ENCODE data around the gene SDK1.

The SDK1 gene

GRCh38 chr7:3805151-3805550, 504.1 kb downstream of the SDK1 start:
- TF ChIP-seq CTCF (IDR thresholded peaks at IDR 0.05) = no peak
- no peak for DNase-seq (ENCODE audit: low spot score)

GRCh38 chr7:3806516-3806915, 505.5 kb downstream of the SDK1 start:
- Histone ChIP-seq H3K4me3 (no peak overlapping the region), H3K27ac (no peak overlapping the region)
- DNase-seq (ENCODE audit: low spot score) = no peak
- TF ChIP-seq CTCF (IDR thresholded peaks at IDR 0.05) = no peak

More at GRCh38 chr7:3805151-3805550, 504.1 kb downstream of the SDK1 start:
- no peak overlapping the region for H3K4me3 ChIP-seq
- no peak overlapping the region for H3K27ac ChIP-seq

GRCh38 chr7:3807824-3808223, 506.8 kb downstream of the SDK1 start:
- no peak for DNase-seq (ENCODE audit: low spot score)
- no peak for TF ChIP-seq CTCF (IDR thresholded peaks at IDR 0.05)
- Histone ChIP-seq H3K4me3 (no peak overlapping the region), H3K27ac (no peak overlapping the region)

GRCh38 chr7:3821488-3821887, 520.4 kb downstream of the SDK1 start:
- no peak for TF ChIP-seq CTCF (IDR thresholded peaks at IDR 0.05)
- DNase-seq (ENCODE audit: low spot score) = no peak
- Histone ChIP-seq H3K27ac (no peak overlapping the region), H3K4me3 (no peak overlapping the region)

- no peak for TF ChIP-seq CTCF (IDR thresholded peaks at IDR 0.05)
- DNase-seq (ENCODE audit: low spot score) = no peak
- Histone ChIP-seq H3K4me3 (no peak overlapping the region), H3K27ac (no peak overlapping the region)
Observed at GRCh38 chr7:3825491-3825890, 524.4 kb downstream of the SDK1 start.

GRCh38 chr7:3832199-3832598, 531.1 kb downstream of the SDK1 start:
- Histone ChIP-seq H3K4me3 (no peak overlapping the region), H3K27ac (no peak overlapping the region)
- TF ChIP-seq CTCF (IDR thresholded peaks at IDR 0.05) = no peak
- no peak for DNase-seq (ENCODE audit: low spot score)

- no peak for TF ChIP-seq CTCF (IDR thresholded peaks at IDR 0.05)
- Histone ChIP-seq H3K4me3 (no peak overlapping the region), H3K27ac (no peak overlapping the region)
- no peak for DNase-seq (ENCODE audit: low spot score)
Observed at GRCh38 chr7:3835109-3835508, 534.1 kb downstream of the SDK1 start.
